Stimulated activated CD8-positive, alpha-beta memory T cell treated with anti-CD3 and anti-CD28 coated beads, Interleukin-7, amount 100 ng/mL, for 1 hour (primary cell): ENCODE results near the gene BLVRA.
"Not testable (repeated sequence)": the region's sequence is repeated elsewhere in the genome, so short reads cannot be mapped to it uniquely, and the experiment has no call there.

ENCODE experiments used
- DNase-seq, 2 donors: peaks; one replicate each; pipeline ENCODE4 v3.0.0-alpha.2; 2020; ENCODE audit warnings: low read depth in 2 of 2

Gene BLVRA

DNA sequence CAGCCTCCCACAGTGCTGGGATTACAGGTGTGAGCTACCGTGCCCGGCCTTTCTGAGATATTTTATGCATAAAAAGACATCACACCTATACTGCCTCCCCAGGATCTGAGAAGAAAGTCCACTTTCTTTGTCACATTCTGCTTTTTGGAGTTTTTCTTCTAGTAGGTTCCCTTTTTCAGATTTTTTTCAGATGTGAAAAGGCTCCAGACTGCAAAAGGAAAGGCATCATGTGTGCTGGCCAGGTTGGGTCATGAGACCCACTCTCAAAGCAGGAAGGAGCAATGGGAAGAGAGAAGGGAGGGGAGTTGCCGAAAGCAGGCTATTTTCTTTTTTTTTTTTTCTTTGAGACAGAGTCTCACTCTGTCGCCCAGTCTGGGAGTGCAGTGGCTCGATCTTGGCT lies 10.8 kb downstream of the BLVRA start:
- no peak for DNase-seq

DNA sequence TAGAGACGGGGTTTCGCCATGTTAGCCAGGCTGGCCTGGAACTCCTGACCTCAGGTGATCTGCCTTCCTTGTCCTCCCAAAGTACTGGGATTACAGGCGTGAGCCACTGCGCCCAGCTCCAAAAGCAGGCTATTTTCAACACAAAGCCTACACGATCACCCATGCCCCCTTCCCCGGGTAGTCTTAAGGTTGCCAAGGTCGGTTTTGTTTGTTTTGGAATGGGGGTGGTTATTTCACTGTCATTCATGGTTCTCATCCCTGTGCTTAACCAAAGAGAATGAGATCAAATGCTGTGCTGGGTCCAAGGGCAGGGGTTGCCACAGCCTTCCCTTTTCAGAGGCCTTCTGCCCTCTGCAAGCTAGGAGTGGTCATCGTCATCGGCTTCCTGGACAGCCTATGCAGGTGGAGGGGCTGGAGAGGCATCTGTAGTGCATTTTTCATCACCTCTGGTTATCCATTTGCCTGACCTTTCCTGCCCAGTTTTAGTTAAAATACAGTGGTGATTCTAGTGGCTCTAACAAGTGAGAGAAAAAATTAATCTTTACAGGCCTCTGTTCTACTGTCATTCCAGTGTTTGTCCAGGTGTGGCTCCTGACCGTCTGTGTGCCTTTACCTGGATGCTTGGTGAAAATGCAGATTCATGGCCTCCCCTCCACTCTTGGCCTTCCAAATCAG lies 11.4 kb downstream of the BLVRA start:
- DNase-seq: no peak

DNA sequence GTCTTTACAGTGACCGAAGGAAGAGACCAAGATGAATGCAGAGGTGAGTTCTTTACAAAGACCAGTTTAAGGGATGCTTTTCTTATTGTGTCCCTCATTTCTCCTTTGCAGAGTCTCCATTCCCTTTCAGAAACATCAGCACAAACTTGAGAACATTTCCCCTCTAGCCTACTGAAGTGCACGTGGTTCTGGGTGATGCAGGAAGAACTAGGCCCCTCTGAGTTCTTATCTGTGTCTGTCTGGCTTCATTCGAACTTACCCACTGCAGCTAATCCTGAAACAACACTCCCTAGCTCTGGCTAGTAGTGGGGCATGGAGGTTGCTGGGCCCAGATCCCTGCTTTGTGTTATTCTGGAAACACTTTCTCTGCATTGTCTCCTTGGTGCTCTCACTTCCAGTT lies 12.6 kb downstream of the BLVRA start:
- DNase-seq: no peak

DNA sequence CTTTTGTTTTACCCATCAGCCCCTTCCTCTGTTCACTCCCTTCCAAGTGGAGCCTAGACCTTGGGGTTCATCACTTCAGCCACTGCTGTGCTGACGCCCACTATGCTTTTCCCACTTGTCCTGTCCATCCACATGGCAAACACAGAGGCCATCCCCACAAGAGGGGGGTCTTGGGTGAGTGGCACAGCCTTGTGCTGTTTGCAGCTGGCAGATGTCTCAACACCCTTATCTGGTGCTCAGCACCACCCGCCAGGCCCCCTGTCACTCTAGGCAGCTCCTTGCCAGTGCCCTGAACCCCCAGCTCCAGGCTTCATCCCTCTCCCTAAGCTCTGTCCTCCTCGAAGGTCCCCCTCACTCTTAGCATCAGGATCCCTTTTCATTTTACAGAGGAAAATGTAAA lies 13.1 kb downstream of the BLVRA start:
- no peak for DNase-seq

DNA sequence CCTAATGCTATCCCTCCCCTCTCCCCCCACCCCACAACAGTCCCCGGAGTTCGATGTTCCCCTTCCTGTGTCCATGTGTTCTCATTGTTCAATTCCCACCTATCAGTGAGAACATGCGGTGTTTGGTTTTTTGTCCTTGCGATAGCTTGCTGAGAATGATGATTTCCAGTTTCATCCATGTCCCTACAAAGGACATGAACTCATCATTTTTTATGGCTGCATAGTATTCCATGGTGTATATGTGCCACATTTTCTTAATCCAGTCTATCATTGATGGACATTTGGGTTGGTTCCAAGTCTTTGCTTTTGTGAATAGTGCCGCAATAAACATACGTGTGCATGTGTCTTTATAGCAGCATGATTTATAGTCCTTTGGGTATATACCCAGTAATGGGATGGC lies 14.8 kb downstream of the BLVRA start:
- DNase-seq: not testable (repeated sequence)

DNA sequence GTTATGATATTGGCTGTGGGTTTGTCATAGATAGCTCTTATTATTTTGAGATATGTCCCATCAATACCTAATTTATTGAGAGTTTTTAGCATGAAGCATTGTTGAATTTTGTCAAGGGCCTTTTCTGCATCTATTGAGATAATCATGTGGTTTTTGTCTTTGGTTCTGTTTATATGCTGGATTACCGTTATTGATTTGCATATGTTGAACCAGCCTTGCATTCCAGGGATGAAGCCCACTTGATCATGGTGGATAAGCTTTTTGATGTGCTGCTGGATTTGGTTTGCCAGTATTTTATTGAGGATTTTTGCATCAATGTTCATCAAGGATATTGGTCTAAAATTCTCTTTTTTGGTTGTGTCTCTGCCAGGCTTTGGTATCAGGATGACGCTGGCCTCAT lies 16.8 kb downstream of the BLVRA start:
- not testable (repeated sequence) for DNase-seq

DNA sequence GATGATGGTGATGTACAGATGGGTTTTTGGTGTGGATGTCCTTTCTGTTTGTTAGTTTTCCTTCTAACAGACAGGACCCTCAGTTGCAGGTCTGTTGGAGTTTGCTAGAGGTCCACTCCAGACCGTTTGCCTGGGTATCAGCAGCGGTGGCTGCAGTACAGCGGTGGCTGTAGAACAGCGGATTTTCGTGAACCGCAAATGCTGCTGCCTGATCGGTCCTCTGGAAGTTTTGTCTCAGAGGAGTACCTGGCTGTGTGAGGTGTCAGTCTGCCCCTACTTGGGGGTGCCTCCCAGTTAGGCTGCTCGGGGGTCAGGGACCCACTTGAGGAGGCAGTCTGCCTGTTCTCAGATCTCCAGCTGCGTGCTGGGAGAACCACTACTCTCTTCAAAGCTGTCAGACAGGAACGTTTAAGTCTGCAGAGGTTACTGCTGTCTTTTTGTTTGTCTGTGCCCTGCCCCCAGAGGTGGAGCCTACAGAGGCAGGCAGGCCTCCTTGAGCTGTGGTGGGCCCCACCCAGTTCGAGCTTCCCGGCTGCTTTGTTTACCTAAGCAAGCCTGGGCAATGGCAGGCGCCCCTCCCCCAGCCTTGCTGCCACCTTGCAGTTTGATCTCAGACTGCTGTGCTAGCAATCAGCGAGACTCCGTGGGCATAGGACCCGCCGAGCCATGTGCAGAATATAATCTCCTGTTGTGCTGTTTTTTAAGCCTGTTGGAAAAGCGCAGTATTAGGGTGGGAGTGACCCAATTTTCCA lies 20.0 kb downstream of the BLVRA start:
- not testable (repeated sequence) for DNase-seq

DNA sequence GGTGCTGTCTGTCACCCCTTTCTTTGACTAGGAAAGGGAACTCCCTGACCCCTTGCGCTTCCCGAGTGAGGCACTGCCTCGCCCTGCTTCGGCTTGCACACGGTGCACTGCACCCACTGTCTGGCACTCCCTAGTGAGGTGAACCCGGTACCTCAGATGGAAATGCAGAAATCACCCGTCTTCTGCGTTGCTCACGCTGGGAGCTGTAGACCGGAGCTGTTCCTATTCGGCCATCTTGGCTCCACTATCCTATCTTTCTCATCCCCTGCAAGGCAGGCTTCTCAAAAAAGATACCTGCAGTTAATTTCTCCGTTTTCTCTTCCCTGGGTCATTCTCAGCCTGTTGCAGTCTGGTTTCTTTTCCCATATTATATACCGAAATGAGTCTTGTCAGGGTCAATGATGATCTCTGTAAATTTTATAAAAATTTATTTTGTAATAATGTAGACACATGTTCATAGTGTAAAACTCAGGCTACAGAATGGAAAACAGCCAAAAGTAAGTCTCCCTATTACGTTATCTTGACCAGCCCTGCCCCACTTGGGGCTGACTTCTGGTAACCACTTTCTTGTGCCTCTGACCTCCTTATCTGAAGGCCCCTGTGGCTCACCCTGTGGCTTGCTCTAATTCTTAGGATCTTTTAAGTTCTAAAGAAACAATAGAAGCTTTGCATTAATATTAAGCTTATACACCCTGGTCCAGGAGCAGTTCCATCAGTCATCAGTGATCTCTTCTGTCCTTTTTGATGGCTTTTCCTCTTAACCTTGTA lies 20.7 kb downstream of the BLVRA start:
- no peak for DNase-seq

DNA sequence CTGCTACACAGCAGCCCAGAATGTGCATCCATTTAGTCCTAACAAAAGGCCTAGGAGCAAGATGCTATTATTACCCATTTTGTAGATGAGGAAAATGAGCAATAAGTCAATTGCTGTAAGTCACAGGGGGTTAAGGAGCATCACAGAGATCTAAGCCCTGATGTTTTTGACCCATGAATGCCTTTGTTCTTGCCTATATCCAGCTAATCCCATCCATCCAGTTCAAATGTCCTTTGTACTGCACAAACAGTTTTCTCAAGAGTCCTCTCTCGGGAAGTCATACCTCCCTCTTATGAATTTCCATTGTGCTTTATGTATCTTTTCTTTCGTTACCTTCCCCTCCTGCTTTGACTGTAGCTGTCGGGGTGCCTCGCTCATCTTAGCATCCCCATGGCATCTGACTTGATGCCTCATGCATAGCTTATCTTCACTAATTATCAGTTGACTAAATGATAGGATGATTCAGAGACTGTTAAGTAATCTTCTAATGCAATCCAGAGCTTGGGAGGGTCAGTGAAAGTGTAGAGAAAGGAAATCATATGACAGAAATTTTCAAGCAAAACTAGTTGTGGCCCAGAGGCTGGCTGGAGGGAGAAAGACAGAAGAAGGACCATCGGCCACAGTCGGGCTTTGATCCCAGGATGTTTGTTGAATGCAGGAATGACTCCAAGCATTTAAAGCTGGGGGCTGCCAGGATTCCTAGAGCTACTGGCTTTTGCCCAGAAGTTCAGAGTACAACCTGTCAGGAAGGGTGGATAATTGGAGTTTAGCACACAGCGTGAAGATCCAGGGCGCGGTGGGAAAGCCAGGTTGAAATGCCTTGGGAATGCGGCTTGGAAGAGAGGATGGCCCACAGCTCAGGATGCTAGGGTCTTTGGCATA lies 23.5 kb downstream of the BLVRA start:
- no peak for DNase-seq

DNA sequence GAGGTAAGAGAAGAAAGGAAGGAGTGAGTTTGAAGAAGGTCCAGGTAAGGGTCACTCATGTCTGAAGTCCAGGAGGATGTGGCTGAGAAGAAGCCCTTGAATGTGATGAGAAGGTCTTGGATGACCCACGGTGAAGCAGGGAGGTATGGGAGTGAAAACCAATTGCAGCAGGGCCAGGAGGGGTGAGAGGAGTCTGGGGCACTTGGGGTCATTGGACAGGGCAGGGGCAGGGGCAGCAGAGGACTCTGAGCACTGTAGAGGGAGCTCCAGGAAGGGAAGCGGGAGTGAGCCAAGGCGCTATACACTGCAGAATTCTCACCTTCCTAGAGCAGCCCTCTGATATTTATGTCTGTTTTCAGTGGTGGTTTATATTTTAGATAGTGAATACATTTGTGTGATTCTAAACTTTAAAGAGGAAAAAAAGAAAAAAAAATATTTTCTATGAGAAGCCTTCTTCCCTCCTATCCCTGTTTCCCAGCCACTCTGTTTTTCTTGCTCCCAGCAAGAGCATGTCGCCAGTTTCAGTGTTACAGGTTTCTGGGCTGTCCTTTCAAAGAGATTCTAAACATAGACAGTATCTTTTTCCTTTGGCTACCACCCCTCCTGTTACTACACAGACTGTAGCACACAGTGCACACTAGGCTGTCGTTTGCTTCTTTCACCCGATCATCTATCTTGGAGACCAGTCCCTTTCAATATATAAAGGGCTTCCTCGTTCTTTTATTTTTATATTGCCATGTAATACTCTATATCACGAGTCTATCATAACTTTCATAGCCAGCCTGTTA lies 24.5 kb downstream of the BLVRA start:
- no peak for DNase-seq

DNA sequence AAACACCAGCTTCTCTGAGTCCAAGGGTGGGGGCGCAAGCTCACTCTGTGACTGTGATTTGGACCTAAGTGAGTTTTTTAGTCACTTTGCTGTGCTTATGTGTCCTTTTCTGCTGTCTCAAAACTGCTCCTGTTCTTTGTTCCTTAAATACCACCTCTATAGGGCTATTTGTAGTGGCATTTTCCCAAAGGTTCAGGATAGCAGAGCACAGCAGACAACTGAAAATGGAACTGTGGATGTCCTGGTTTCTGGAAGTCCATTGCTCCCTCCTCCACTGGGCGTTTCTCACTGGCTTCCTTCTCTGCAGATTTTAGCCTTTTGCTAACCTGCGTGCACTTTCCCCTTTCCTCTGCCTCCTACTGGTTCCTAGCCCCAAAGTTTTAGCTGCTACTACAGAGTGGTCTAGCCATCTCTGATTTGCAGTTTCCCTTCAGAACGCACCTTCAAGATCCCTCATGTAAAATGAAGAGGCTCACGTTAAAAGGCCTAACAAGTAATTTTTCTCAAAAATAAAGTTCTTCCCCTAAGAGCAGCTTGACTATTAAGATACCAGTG lies 25.6 kb downstream of the BLVRA start:
- DNase-seq: no peak

DNA sequence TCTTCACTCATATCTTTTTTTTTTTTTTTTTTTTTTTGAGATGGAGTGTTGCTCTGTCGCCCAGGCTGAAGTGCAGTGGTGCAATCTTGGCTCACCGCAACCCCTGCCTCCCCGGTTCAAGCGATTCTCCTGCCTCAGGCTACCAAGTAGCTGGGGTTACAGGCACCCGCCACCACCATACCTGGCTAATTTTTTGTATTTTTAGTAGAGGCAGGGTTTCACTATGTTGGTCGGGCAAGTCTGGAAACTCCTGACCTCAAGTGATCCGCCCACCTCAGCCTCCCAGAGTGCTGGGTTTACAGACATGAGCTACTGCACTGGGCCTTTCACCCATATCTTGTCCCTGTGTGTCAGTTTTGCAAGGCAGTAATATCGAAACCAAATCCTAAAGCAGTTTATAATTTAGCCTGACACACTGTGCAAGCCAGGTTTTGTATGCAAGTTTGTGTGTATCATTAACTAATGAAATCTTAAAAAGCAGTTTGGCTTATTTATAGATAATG lies 26.2 kb downstream of the BLVRA start:
- not testable (repeated sequence) for DNase-seq

DNA sequence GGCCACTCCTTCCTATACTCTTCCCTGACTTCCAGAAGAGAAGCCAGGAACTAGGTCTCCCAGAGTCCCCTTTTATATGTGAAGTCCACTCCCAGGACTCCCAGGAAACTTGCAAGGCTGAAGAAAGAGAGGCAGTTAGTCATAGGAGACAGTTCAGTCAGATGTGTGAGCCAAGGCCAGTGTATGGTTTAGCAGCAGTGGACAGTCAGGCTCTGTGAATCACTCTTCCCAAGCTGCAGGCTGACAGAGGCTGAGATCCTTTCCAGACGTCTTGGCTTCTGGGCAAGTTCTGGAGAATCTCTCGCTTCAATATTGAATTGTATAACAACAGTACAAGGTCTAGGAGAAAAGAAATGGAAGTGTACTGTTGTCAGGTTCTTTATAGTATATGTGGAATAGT lies 26.9 kb downstream of the BLVRA start:
- DNase-seq: no peak

DNA sequence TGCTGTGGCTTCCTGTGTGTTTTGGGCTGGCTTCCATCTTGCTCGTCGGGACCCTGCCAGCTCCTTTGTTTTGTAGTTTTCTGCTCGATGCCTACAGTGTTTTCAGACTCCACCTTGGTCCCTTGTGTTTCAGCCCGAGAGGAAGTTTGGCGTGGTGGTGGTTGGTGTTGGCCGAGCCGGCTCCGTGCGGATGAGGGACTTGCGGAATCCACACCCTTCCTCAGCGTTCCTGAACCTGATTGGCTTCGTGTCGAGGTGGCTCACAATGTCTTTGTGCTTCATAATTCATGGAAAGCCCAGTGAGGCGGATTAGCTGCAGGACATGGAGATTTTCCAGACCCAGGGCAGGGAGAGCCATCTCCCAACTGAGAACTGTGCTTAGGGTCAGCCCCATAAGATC lies 29.3 kb downstream of the BLVRA start:
- DNase-seq: no peak

DNA sequence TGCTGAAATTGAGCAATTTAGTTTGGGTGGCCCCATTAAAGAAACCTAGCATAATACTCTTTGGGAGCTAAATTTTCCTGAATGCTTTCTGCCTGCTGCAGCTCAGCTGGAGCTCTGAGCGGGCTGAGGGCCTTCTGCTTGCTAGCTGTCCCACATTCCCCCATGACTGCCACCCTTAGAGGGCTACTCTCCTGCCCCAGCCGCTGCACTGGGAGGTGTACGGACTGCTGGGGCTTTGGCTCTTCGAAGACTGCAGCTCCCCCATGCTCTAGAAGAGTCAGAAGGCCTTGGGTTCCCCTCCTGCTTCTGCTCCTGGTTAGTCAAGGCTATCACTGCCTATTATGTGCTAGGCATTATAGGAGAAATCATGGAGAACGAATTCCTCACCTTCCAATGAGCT lies 31.5 kb downstream of the BLVRA start:
- DNase-seq: no peak

DNA sequence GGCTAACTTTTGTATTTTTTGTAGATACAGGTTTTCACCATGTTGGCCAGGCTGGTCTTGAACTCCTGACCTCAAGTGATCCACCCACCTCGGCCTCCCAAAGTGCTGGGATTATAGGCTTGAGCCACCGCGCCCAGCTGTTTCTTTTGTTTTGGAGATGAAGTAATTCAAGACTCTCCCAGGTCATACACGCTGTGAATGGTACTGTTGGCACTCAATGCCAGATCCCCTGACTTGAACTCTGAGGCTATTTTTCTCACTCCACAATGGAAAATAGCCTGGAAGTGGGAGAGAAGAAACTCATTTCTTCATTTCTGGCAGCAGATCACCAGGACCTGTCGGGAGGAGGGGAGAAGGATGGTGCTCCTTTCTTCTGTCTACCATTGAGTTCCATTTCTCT lies 32.4 kb downstream of the BLVRA start:
- no peak for DNase-seq

DNA sequence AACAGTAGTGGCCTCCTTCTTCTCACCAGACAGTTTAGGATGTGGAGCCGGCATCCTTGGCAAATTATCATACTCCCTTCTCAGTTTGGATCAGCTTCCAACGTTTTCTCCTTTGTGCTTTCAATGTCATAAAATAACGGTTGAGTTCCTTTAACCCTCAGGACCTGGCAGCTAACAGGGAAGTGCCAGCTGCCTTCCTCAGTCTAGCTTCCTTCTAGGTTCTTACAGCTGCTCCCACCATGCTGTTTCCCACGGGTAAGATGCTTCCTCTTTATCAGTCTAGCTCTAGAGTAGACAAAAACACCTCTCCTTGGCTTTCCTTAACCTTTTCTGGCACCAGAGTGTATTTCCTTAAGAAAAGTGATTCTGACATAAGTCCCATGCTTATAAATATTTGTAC lies 33.2 kb downstream of the BLVRA start:
- no peak for DNase-seq

DNA sequence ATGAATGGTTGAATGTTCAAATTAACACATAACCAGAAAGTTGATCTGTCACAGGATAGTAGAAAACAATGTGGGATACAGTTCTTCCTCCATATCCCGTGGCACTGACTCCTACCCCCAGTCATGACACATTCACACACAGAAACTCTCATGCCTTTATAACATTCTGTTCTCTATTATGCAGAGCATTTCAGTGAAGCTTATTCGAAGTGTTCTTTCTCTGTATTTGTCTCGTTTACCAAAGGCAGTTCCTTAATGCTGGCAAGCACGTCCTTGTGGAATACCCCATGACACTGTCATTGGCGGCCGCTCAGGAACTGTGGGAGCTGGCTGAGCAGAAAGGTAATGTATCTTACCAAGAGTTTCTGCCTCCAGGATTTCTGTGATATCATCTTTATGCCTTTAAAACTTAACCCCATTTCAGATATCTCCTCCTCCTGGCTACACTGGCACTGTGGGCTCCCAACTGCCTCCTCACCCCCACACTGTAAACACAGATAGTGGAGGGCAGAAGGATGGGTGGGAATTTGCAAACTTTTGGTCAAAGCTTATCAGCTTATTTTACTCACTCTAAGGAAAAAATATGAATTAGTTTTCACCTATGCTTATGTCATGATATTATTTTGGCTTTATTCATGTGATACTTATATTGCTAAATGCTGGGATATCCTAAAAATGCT lies 34.1 kb downstream of the BLVRA start:
- DNase-seq: no peak

DNA sequence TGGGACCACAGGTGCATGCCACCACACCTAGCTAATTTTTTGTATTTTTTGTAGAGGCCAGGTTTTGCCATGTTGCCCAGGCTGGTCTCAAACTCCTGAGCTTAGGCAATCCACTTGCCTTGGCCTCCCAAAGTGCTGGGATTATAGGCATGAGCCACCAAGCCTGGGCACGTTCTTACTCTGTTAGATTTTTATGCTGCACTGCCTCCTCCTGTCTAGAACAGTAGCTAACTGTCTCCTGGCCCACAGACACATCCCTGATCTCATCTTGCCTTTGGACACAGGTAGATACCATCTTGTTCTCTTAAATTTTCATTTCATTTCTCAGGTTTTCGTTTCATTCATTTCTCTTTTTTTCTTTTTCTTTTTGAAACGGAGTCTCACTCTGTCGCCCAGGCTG lies 41.1 kb downstream of the BLVRA start:
- DNase-seq: no peak

DNA sequence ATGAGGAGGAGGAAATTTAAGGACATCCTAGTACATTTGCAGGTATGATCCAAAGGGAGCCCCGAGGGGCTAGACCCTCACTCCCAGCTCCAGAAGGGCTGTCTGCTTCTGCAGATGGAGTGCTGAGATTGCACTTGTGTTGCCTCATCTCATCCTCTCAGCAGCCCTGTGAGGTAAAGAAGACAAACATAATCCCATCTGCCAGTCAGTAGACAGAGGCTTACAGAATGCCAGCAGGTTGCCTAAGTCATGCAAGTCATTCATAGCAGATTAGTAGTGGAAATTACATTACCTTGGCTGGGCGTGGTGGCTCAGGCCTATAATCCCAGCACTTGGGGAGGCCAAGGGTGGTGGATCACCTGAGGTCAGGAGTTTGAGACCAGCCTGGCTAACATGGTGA lies 45.4 kb downstream of the BLVRA start:
- DNase-seq: no peak
